B cell (primary cell): ENCODE data around the gene PRPSAP1. TPM values are rescaled to one million over a fixed set of nuclear protein-coding genes. Genes with fewer than 3 reads are reported as not detected.

ENCODE experiments used
- ATAC-seq: fragments of 200-7000 bp; cut with Tn5 transposase; one replicate; pipeline ENCODE4 v1.10.0; 2021; ENCODE audit warnings: low read depth, mild to moderate bottlenecking, moderate number of reproducible peaks, moderate library complexity
- CTCF ChIA-PET: fragments of 350-600 bp; sonication (Branson Sonifier 250); formaldehyde crosslinking; loops from one replicate; lab custom pipeline; 2021; ENCODE audit warnings: antibody characterized with exemption, inconsistent platforms; lab: Charles Lee
- POLR2A ChIA-PET: fragments of 350-600 bp; sonication (Branson Sonifier 250); formaldehyde crosslinking; loops from one replicate; lab custom pipeline; 2021; ENCODE audit warnings: antibody characterized with exemption; lab: Charles Lee
- DNase-seq: peaks from one replicate; pipeline ENCODE4 v3.0.0; 2013
- H2AFZ ChIP-seq: 2 replicates; pipeline ENCODE4 v1.6.1; 2012; ENCODE audit warnings: mild to moderate bottlenecking, low read depth, low read length; ENCODE audit not compliant: insufficient read depth, poor library complexity, severe bottlenecking
- H3K27ac ChIP-seq, 2 donors: 1 replicate in 1 of 2; 2 replicates in 1 of 2; pipeline ENCODE4 v1.5.1; 2012 to 2013; ENCODE audit warnings: low read length in 2 of 2, mild to moderate bottlenecking in 2 of 2, moderate library complexity in 1 of 2
- H3K27me3 ChIP-seq, 4 experiments: fragments of 200-600 bp in 1 of 4; sonication (generic) in 1 of 4; replicated peaks in 1 of 4; 1 replicate in 2 of 4; 2 replicates in 2 of 4; pipeline versions ENCODE4 v1.6.1 to v1.7.0; 2013 to 2016; ENCODE audit warnings: low read length in 3 of 4, mild to moderate bottlenecking in 2 of 4, mixed read lengths in 1 of 4, moderate library complexity in 1 of 4; ENCODE audit not compliant: insufficient read depth in 4 of 4, control insufficient read depth in 3 of 4; ENCODE audit errors: control extremely low read depth in 1 of 4
- H3K36me3 ChIP-seq, 2 experiments: replicated peaks in 1 of 2; 1 replicate in 1 of 2; 2 replicates in 1 of 2; pipeline versions ENCODE4 v1.6.1 to v1.7.1; 2013; ENCODE audit warnings: low read length in 1 of 2; ENCODE audit not compliant: insufficient read depth in 2 of 2, control insufficient read depth in 1 of 2; ENCODE audit errors: control extremely low read depth in 1 of 2, extremely low read depth in 1 of 2
- H3K4me1 ChIP-seq, 2 donors: fragments of 200-600 bp in 1 of 2; sonication (generic) in 1 of 2; 1 replicate in 1 of 2; 2 replicates in 1 of 2; pipeline versions ENCODE4 v1.5.1 to v1.6.1; 2013 to 2017; ENCODE audit warnings: low read length in 2 of 2; ENCODE audit not compliant: control insufficient read depth in 2 of 2, insufficient read depth in 2 of 2
- H3K4me2 ChIP-seq: replicated peaks from 2 replicates; pipeline ENCODE3; 2012; ENCODE audit warnings: mild to moderate bottlenecking, low read depth, low read length; ENCODE audit not compliant: poor library complexity, severe bottlenecking
- H3K4me3 ChIP-seq, 5 experiments: fragments of 200-600 bp in 1 of 5; sonication (generic) in 1 of 5; 1 replicate in 3 of 5; 2 replicates in 2 of 5; pipeline versions ENCODE4 v1.5.1 to v1.7.0; 2011 to 2016; ENCODE audit warnings: low read length in 4 of 5, mild to moderate bottlenecking in 4 of 5, low read depth in 2 of 5, control low read depth in 1 of 5, moderate library complexity in 1 of 5; ENCODE audit not compliant: insufficient read depth in 1 of 5; ENCODE audit errors: control extremely low read depth in 1 of 5, extremely low read depth in 1 of 5
- H3K79me2 ChIP-seq: fragments of 200-600 bp; sonication (generic); one replicate; pipeline ENCODE4 v1.6.0; 2016; ENCODE audit warnings: low read length; ENCODE audit not compliant: control insufficient read depth, insufficient read depth
- H3K9ac ChIP-seq: fragments of 200-600 bp; sonication (generic); 2 replicates; pipeline ENCODE4 v1.6.1; 2017; ENCODE audit warnings: mild to moderate bottlenecking, low read length, moderate library complexity
- H3K9me3 ChIP-seq, 3 donors: one replicate each; pipeline versions ENCODE4 v1.6.1 to v1.7.1; 2013; ENCODE audit warnings: low read length in 2 of 3; ENCODE audit not compliant: control insufficient read depth in 2 of 3, insufficient read depth in 1 of 3; ENCODE audit errors: control extremely low read depth in 1 of 3
- H4K20me1 ChIP-seq: 2 replicates; pipeline ENCODE4 v1.6.0; 2012; ENCODE audit warnings: mild to moderate bottlenecking, low read length; ENCODE audit not compliant: insufficient read depth, control insufficient read depth, poor library complexity, severe bottlenecking
- H3K27ac Mint-ChIP-seq: one replicate; pipeline ENCODE4 v1.8.0; 2021; ENCODE audit warnings: mixed read lengths
- H3K27me3 Mint-ChIP-seq: one replicate; pipeline ENCODE4 v1.8.0; 2021; ENCODE audit warnings: mixed read lengths
- H3K4me1 Mint-ChIP-seq: one replicate; pipeline ENCODE4 v1.8.0; 2021; ENCODE audit warnings: mixed read lengths
- H3K4me3 Mint-ChIP-seq: one replicate; pipeline ENCODE4 v1.8.0; 2021; ENCODE audit warnings: mixed read lengths
- H3K9me3 Mint-ChIP-seq: one replicate; pipeline ENCODE4 v1.8.0; 2022; ENCODE audit warnings: mixed read lengths; ENCODE audit not compliant: insufficient read depth
- CTCF ChIP-seq: fragments of 200-600 bp; IDR thresholded peaks from one replicate; pipeline ENCODE4 v1.8.0; 2022; ENCODE audit warnings: antibody characterized with exemption, mild to moderate bottlenecking
- EZH2 ChIP-seq: IDR thresholded peaks from 2 replicates; pipeline ENCODE4 v1.6.1; 2012; ENCODE audit warnings: borderline replicate concordance, low read depth, mild to moderate bottlenecking, moderate library complexity, low read length; ENCODE audit not compliant: insufficient read depth, poor library complexity, severe bottlenecking
- WGBS: methylation state at CpG from one replicate; pipeline ENCODE4 v1.1.5; 2013; ENCODE audit warnings: missing lambda C conversion rate; ENCODE audit not compliant: insufficient coverage; 5-methylcytosine and 5-hydroxymethylcytosine counted together
- intact Hi-C: fragments of 100-400 bp; cut with micrococcal nuclease; formaldehyde crosslinking; loops from one replicate; pipeline ENCODE4 v1.10.0; 2022
- polyA plus RNA-seq: library from polyadenylated mRNA; depleted of rRNA; stranded (reverse); fragments of >200 nt; gene quantifications from 2 replicates; pipeline ENCODE4 v1.2.3, GENCODE V29; 2012
- total RNA-seq, 2 donors: library from RNA; stranded (reverse); fragments of 120-200 nt in 1 of 2; gene quantifications; 1 replicate in 1 of 2; 2 replicates in 1 of 2; pipeline versions ENCODE4 v1.2.3 to v1.2.4, GENCODE V29; 2013 to 2022

PRPSAP1 gene
- total and polyA plus RNA-seq, 2 donors (not counting 1 experiment from before 2014, with no cell fraction given), result 45.5 to 61.4 TPM

GRCh38 chr17:76345377-76345974, 8.2 kb downstream of the PRPSAP1 start:
- H3K9ac ChIP-seq, result no peak overlapping the region
- H3K9me3 ChIP-seq, result no peaks in the 10 kb centered on the region
- no peaks in the 10 kb centered on the region for H3K27me3 ChIP-seq
- ChIA-PET POLR2A (no interaction called here), CTCF (interaction anchor here (0.6 kb wide), 2 partner anchors 66 to 745 kb away, joined by 3 read pairs; no protein-coding TSS in a partner anchor)
- H3K9me3 Mint-ChIP-seq, result no peaks in the 10 kb centered on the region
- DNase-seq (no peak), ATAC-seq (no peak)
- TF ChIP-seq EZH2 (no peak), CTCF (no peak)
- no peak overlapping the region for H3K4me3 Mint-ChIP-seq
- no peak overlapping the region for H3K27ac ChIP-seq
- H3K4me2 ChIP-seq, result no peak overlapping the region
- no peaks in the 10 kb centered on the region for H3K4me1 Mint-ChIP-seq
- no peaks in the 10 kb centered on the region for H4K20me1 ChIP-seq
- 95% methylated on average over 14 of the region's 14 CpGs for WGBS
- H2AFZ ChIP-seq, result no peak overlapping the region
- H3K4me1 ChIP-seq, result no peaks in the 10 kb centered on the region
- intact Hi-C loops, result no loop called here
- peaks cover 23% of the 10 kb centered on the region for H3K79me2 ChIP-seq
- peaks cover 8 to 17% of the 10 kb centered on the region in 2 experiments for H3K36me3 ChIP-seq
- H3K27me3 Mint-ChIP-seq, result no peaks in the 10 kb centered on the region
- no peak overlapping the region for H3K4me3 ChIP-seq
- no peak overlapping the region for H3K27ac Mint-ChIP-seq

GRCh38 chr17:76343106-76343505, 10.6 kb downstream of the PRPSAP1 start:
- no peak overlapping the region for H2AFZ ChIP-seq

More at GRCh38 chr17:76343106-76343505, 10.6 kb downstream of the PRPSAP1 start:
- Histone ChIP-seq H3K9me3 (no peaks in the 10 kb centered on the region), H4K20me1 (no peaks in the 10 kb centered on the region), H3K79me2 (peaks cover 23% of the 10 kb centered on the region), H3K4me3 (no peak overlapping the region), H3K27ac (no peak overlapping the region), H3K4me2 (no peak overlapping the region), H3K9ac (no peak overlapping the region), H3K4me1 (no peaks in the 10 kb centered on the region), H3K27me3 (no peaks in the 10 kb centered on the region), H3K36me3 (peaks cover 9 to 17% of the 10 kb centered on the region in 2 experiments)
- H3K9me3 Mint-ChIP-seq, result no peaks in the 10 kb centered on the region
- POLR2A ChIA-PET, result no interaction called here
- no peaks in the 10 kb centered on the region for H3K4me1 Mint-ChIP-seq
- WGBS, result over 99% methylated on average over 7 of the region's 7 CpGs
- CTCF ChIA-PET, result interaction anchor here (1.6 kb wide), 1 partner anchor 55 kb away, joined by 5 read pairs; no protein-coding TSS in a partner anchor
- H3K27me3 Mint-ChIP-seq, result no peaks in the 10 kb centered on the region
- no peak for DNase-seq
- intact Hi-C loops, result no loop called here
- TF ChIP-seq CTCF (no peak), EZH2 (no peak)
- H3K4me3 Mint-ChIP-seq, result no peak overlapping the region
- H3K27ac Mint-ChIP-seq, result no peak overlapping the region
- no peak for ATAC-seq
